B cell (primary cell): Measurements from ENCODE around the gene ZNF330. TPM values are rescaled to one million over a fixed set of nuclear protein-coding genes. Genes with fewer than 3 reads are reported as not detected.

ENCODE experiments used
- ATAC-seq: fragments of 200-7000 bp; cut with Tn5 transposase; one replicate; pipeline ENCODE4 v1.10.0; 2021; ENCODE audit warnings: low read depth, mild to moderate bottlenecking, moderate number of reproducible peaks, moderate library complexity
- CTCF ChIA-PET: fragments of 350-600 bp; sonication (Branson Sonifier 250); formaldehyde crosslinking; loops from one replicate; lab custom pipeline; 2021; ENCODE audit warnings: antibody characterized with exemption, inconsistent platforms; lab: Charles Lee
- POLR2A ChIA-PET: fragments of 350-600 bp; sonication (Branson Sonifier 250); formaldehyde crosslinking; loops from one replicate; lab custom pipeline; 2021; ENCODE audit warnings: antibody characterized with exemption; lab: Charles Lee
- DNase-seq: peaks from one replicate; pipeline ENCODE4 v3.0.0; 2013
- H2AFZ ChIP-seq: 2 replicates; pipeline ENCODE4 v1.6.1; 2012; ENCODE audit warnings: mild to moderate bottlenecking, low read depth, low read length; ENCODE audit not compliant: insufficient read depth, poor library complexity, severe bottlenecking
- H3K27ac ChIP-seq, 2 donors: 1 replicate in 1 of 2; 2 replicates in 1 of 2; pipeline ENCODE4 v1.5.1; 2012 to 2013; ENCODE audit warnings: low read length in 2 of 2, mild to moderate bottlenecking in 2 of 2, moderate library complexity in 1 of 2
- H3K27me3 ChIP-seq, 4 experiments: fragments of 200-600 bp in 1 of 4; sonication (generic) in 1 of 4; replicated peaks in 1 of 4; 1 replicate in 2 of 4; 2 replicates in 2 of 4; pipeline versions ENCODE4 v1.6.1 to v1.7.0; 2013 to 2016; ENCODE audit warnings: low read length in 3 of 4, mild to moderate bottlenecking in 2 of 4, mixed read lengths in 1 of 4, moderate library complexity in 1 of 4; ENCODE audit not compliant: insufficient read depth in 4 of 4, control insufficient read depth in 3 of 4; ENCODE audit errors: control extremely low read depth in 1 of 4
- H3K36me3 ChIP-seq, 2 experiments: replicated peaks in 1 of 2; 1 replicate in 1 of 2; 2 replicates in 1 of 2; pipeline versions ENCODE4 v1.6.1 to v1.7.1; 2013; ENCODE audit warnings: low read length in 1 of 2; ENCODE audit not compliant: insufficient read depth in 2 of 2, control insufficient read depth in 1 of 2; ENCODE audit errors: control extremely low read depth in 1 of 2, extremely low read depth in 1 of 2
- H3K4me1 ChIP-seq, 2 donors: fragments of 200-600 bp in 1 of 2; sonication (generic) in 1 of 2; 1 replicate in 1 of 2; 2 replicates in 1 of 2; pipeline versions ENCODE4 v1.5.1 to v1.6.1; 2013 to 2017; ENCODE audit warnings: low read length in 2 of 2; ENCODE audit not compliant: control insufficient read depth in 2 of 2, insufficient read depth in 2 of 2
- H3K4me2 ChIP-seq: replicated peaks from 2 replicates; pipeline ENCODE3; 2012; ENCODE audit warnings: mild to moderate bottlenecking, low read depth, low read length; ENCODE audit not compliant: poor library complexity, severe bottlenecking
- H3K4me3 ChIP-seq, 5 experiments: fragments of 200-600 bp in 1 of 5; sonication (generic) in 1 of 5; 1 replicate in 3 of 5; 2 replicates in 2 of 5; pipeline versions ENCODE4 v1.5.1 to v1.7.0; 2011 to 2016; ENCODE audit warnings: low read length in 4 of 5, mild to moderate bottlenecking in 4 of 5, low read depth in 2 of 5, control low read depth in 1 of 5, moderate library complexity in 1 of 5; ENCODE audit not compliant: insufficient read depth in 1 of 5; ENCODE audit errors: control extremely low read depth in 1 of 5, extremely low read depth in 1 of 5
- H3K79me2 ChIP-seq: fragments of 200-600 bp; sonication (generic); one replicate; pipeline ENCODE4 v1.6.0; 2016; ENCODE audit warnings: low read length; ENCODE audit not compliant: control insufficient read depth, insufficient read depth
- H3K9ac ChIP-seq: fragments of 200-600 bp; sonication (generic); 2 replicates; pipeline ENCODE4 v1.6.1; 2017; ENCODE audit warnings: mild to moderate bottlenecking, low read length, moderate library complexity
- H3K9me3 ChIP-seq, 3 donors: one replicate each; pipeline versions ENCODE4 v1.6.1 to v1.7.1; 2013; ENCODE audit warnings: low read length in 2 of 3; ENCODE audit not compliant: control insufficient read depth in 2 of 3, insufficient read depth in 1 of 3; ENCODE audit errors: control extremely low read depth in 1 of 3
- H4K20me1 ChIP-seq: 2 replicates; pipeline ENCODE4 v1.6.0; 2012; ENCODE audit warnings: mild to moderate bottlenecking, low read length; ENCODE audit not compliant: insufficient read depth, control insufficient read depth, poor library complexity, severe bottlenecking
- H3K27ac Mint-ChIP-seq: one replicate; pipeline ENCODE4 v1.8.0; 2021; ENCODE audit warnings: mixed read lengths
- H3K27me3 Mint-ChIP-seq: one replicate; pipeline ENCODE4 v1.8.0; 2021; ENCODE audit warnings: mixed read lengths
- H3K4me1 Mint-ChIP-seq: one replicate; pipeline ENCODE4 v1.8.0; 2021; ENCODE audit warnings: mixed read lengths
- H3K4me3 Mint-ChIP-seq: one replicate; pipeline ENCODE4 v1.8.0; 2021; ENCODE audit warnings: mixed read lengths
- H3K9me3 Mint-ChIP-seq: one replicate; pipeline ENCODE4 v1.8.0; 2022; ENCODE audit warnings: mixed read lengths; ENCODE audit not compliant: insufficient read depth
- EZH2 ChIP-seq: IDR thresholded peaks from 2 replicates; pipeline ENCODE4 v1.6.1; 2012; ENCODE audit warnings: borderline replicate concordance, low read depth, mild to moderate bottlenecking, moderate library complexity, low read length; ENCODE audit not compliant: insufficient read depth, poor library complexity, severe bottlenecking
- WGBS: methylation state at CpG from one replicate; pipeline ENCODE4 v1.1.5; 2013; ENCODE audit warnings: missing lambda C conversion rate; ENCODE audit not compliant: insufficient coverage; 5-methylcytosine and 5-hydroxymethylcytosine counted together
- intact Hi-C: fragments of 100-400 bp; cut with micrococcal nuclease; formaldehyde crosslinking; loops from one replicate; pipeline ENCODE4 v1.10.0; 2022
- polyA plus RNA-seq: library from polyadenylated mRNA; depleted of rRNA; stranded (reverse); fragments of >200 nt; gene quantifications from 2 replicates; pipeline ENCODE4 v1.2.3, GENCODE V29; 2012
- total RNA-seq, 2 donors: library from RNA; stranded (reverse); fragments of 120-200 nt in 1 of 2; gene quantifications; 1 replicate in 1 of 2; 2 replicates in 1 of 2; pipeline versions ENCODE4 v1.2.3 to v1.2.4, GENCODE V29; 2013 to 2022
- TF ChIP-seq, protein P1 (sequence below): fragments of 200-600 bp; IDR thresholded peaks from one replicate; pipeline ENCODE4 v1.8.0; 2022; ENCODE audit warnings: antibody characterized with exemption, mild to moderate bottlenecking

The ZNF330 gene
- total and polyA plus RNA-seq, 2 donors (not counting 1 experiment from before 2014, with no cell fraction given): 16.5 to 29.4 TPM

DNA sequence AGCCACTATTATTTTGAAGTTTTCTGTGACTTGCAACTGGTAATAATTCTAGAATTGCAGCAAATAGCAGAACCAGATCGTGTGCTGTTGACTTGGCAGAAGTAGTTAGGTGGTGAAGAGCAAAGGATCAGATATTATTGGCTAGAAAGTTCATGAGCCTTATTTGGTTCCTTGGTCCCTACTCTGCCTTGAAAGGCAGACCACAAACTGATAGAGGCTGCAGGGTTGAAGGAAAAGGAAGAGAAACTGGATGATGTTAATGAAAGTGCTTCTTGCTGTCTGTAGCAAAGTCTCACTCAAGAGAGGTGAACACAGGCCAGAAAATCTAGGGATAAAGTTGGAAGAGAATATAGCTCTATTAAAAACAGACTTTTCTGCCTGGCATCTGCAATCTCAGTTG is 46.2 kb upstream of the ZNF330 start:
- ATAC-seq: no peak
- Histone ChIP-seq H3K79me2 (no peaks in the 10 kb centered on the region), H2AFZ (no peak overlapping the region), H3K27me3 (peaks cover 0 to 3% (median 0%) of the 10 kb centered on the region in 4 experiments), H3K4me3 (no peak overlapping the region), H4K20me1 (no peaks in the 10 kb centered on the region), H3K4me2 (no peak overlapping the region), H3K9me3 (peaks cover 0 to 1% (median 1%) of the 10 kb centered on the region in 3 donors), H3K4me1 (no peaks in the 10 kb centered on the region), H3K36me3 (no peaks in the 10 kb centered on the region), H3K9ac (no peak overlapping the region), H3K27ac (no peak overlapping the region)
- H3K4me1 Mint-ChIP-seq: no peaks in the 10 kb centered on the region
- TF ChIP-seq, protein P1, sequence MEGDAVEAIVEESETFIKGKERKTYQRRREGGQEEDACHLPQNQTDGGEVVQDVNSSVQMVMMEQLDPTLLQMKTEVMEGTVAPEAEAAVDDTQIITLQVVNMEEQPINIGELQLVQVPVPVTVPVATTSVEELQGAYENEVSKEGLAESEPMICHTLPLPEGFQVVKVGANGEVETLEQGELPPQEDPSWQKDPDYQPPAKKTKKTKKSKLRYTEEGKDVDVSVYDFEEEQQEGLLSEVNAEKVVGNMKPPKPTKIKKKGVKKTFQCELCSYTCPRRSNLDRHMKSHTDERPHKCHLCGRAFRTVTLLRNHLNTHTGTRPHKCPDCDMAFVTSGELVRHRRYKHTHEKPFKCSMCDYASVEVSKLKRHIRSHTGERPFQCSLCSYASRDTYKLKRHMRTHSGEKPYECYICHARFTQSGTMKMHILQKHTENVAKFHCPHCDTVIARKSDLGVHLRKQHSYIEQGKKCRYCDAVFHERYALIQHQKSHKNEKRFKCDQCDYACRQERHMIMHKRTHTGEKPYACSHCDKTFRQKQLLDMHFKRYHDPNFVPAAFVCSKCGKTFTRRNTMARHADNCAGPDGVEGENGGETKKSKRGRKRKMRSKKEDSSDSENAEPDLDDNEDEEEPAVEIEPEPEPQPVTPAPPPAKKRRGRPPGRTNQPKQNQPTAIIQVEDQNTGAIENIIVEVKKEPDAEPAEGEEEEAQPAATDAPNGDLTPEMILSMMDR: no peak
- TF ChIP-seq EZH2: no peak
- H3K4me3 Mint-ChIP-seq: no peak overlapping the region
- H3K27ac Mint-ChIP-seq: no peak overlapping the region
- 67% methylated on average over 1 of the region's 1 CpG for whole genome bisulfite sequencing
- no peak for DNase-seq
- POLR2A ChIA-PET: no interaction called here
- CTCF ChIA-PET: no interaction called here
- intact Hi-C loops: no loop called here
- no peaks in the 10 kb centered on the region for H3K9me3 Mint-ChIP-seq
- H3K27me3 Mint-ChIP-seq: peaks cover 5% of the 10 kb centered on the region

GRCh38 chr4:141177171-141177570 is 43.5 kb upstream of the ZNF330 start:
- H3K4me3 Mint-ChIP-seq: no peak overlapping the region
- Histone ChIP-seq H3K9ac (no peak overlapping the region), H3K4me3 (no peak overlapping the region), H3K27me3 (peaks cover 0 to under 1% (median 0%) of the 10 kb centered on the region in 4 experiments), H3K36me3 (no peaks in the 10 kb centered on the region), H3K79me2 (no peaks in the 10 kb centered on the region), H2AFZ (no peak overlapping the region), H3K9me3 (no peaks in the 10 kb centered on the region), H3K27ac (no peak overlapping the region), H3K4me2 (no peak overlapping the region), H4K20me1 (no peaks in the 10 kb centered on the region), H3K4me1 (no peaks in the 10 kb centered on the region)
- no peak for ATAC-seq
- ChIA-PET POLR2A (no interaction called here), CTCF (no interaction called here)
- WGBS: no CpG with 5 or more reads among the region's 1 CpG
- no peaks in the 10 kb centered on the region for H3K4me1 Mint-ChIP-seq
- no peak for TF ChIP-seq EZH2
- intact Hi-C loops: no loop called here
- peaks cover 5% of the 10 kb centered on the region for H3K27me3 Mint-ChIP-seq
- DNase-seq: no peak
- no peaks in the 10 kb centered on the region for H3K9me3 Mint-ChIP-seq
- H3K27ac Mint-ChIP-seq: no peak overlapping the region
